ENCODE data around the gene SLC6A3. TPM values are rescaled to one million over a fixed set of nuclear protein-coding genes. Genes with fewer than 3 reads are reported as not detected.

SLC6A3 gene
- total and polyA plus RNA-seq, 9 of the 15 experiments (the other 6 are each of a cell fraction or from before 2014, with no cell fraction given): not detected

GRCh38 chr5:1443171-1443570 lies 2.1 kb downstream of the SLC6A3 start:
- DNase-seq (ENCODE audit: extremely low read depth in 1 of 4, low spot score in 3 of 4) (no peak), ATAC-seq (no peak), FAIRE-seq (no peak)
- no peak overlapping the region for H2AFZ ChIP-seq (ENCODE audit: low read depth, low read length)
- no peaks in the 10 kb centered on the region for H3K9me1 ChIP-seq (ENCODE audit: control insufficient read depth, insufficient read depth, low read length)
- ChIA-PET CTCF (ENCODE audit: low intra/inter-chr PET ratio) (no interaction called here), POLR2A (interaction anchor here (0.7 to 1.4 kb wide), 2 partner anchors 10 to 461 kb away, joined by 3 read pairs; no protein-coding TSS in a partner anchor)
- no peaks in the 10 kb centered on the region for H3K36me3 ChIP-seq (ENCODE audit: control insufficient read depth, insufficient read depth, low read length)
- BruUV-seq (replicated peaks): no TSS peak
- H3K9ac ChIP-seq (ENCODE audit: insufficient read depth in 1 of 2, low read depth in 2 of 2, low read length in 2 of 2): no peak overlapping the region
- no peak overlapping the region for H3K4me3 ChIP-seq
- H3K79me2 ChIP-seq (ENCODE audit: control insufficient read depth, insufficient read depth, low read length): no peaks in the 10 kb centered on the region
- peaks cover 0 to 18% of the 10 kb centered on the region in 2 experiments; a peak in 2 of 5 replicates for H3K4me1 ChIP-seq (replicated peaks in 1 of 2; ENCODE audit: control insufficient read depth in 2 of 2, insufficient read depth in 2 of 2, low read length in 2 of 2)
- in situ Hi-C loops (cut with MboI) (no loop called here), intact Hi-C loops (cut with micrococcal nuclease) (no loop called here)
- no peaks in the 10 kb centered on the region for H4K20me1 ChIP-seq (replicated peaks; ENCODE audit: control insufficient read depth, insufficient read depth, low read length)
- no peak overlapping the region for H3K4me2 ChIP-seq (ENCODE audit: insufficient read depth, low read length)
- H3K27ac ChIP-seq (ENCODE audit: extremely low read depth, low read depth, low read length): no peak overlapping the region
- 2% methylated on average over 9 of the region's 9 CpGs for WGBS (ENCODE audit: insufficient coverage, low coverage, missing lambda C conversion rate)
- H3K9me3 ChIP-seq (replicated peaks; ENCODE audit: control insufficient read depth, insufficient read depth, low read depth, low read length): no peaks in the 10 kb centered on the region
- H3K27me3 ChIP-seq (ENCODE audit: control insufficient read depth in 2 of 2, insufficient read depth in 2 of 2, low read length in 2 of 2): peaks cover 51 to 78% of the 10 kb centered on the region in 2 experiments; a peak in 4 of 5 replicates
- TF ChIP-seq CREB1 (IDR thresholded peaks at IDR 0.05) (no peak), CREB1 (CRISPR knock-in tag; IDR thresholded peaks at IDR 0.05) (no peak), TARDBP (IDR thresholded peaks at IDR 0.05) (no peak), FOXK1 (CRISPR knock-in tag; IDR thresholded peaks at IDR 0.05; ENCODE audit: borderline replicate concordance) (no peak), PHF8 (IDR thresholded peaks at IDR 0.05; ENCODE audit: borderline replicate concordance, low read length) (no peak), KLF1 (tag; IDR thresholded peaks at IDR 0.05) (no peak), POLR2AphosphoS2 (IDR thresholded peaks at IDR 0.05; ENCODE audit: low read length) (no peak), RCOR1 (IDR thresholded peaks at IDR 0.05; ENCODE audit: borderline replicate concordance in 1 of 2, low read depth in 2 of 2, low read length in 2 of 2) (no peak), PCBP1 (IDR thresholded peaks at IDR 0.05; ENCODE audit: low read depth, low read length, poor library complexity, severe bottlenecking) (no peak), DPF2 (IDR thresholded peaks at IDR 0.05) (no peak)
- TF ChIP-seq, protein P1, sequence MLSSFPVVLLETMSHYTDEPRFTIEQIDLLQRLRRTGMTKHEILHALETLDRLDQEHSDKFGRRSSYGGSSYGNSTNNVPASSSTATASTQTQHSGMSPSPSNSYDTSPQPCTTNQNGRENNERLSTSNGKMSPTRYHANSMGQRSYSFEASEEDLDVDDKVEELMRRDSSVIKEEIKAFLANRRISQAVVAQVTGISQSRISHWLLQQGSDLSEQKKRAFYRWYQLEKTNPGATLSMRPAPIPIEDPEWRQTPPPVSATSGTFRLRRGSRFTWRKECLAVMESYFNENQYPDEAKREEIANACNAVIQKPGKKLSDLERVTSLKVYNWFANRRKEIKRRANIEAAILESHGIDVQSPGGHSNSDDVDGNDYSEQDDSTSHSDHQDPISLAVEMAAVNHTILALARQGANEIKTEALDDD (IDR thresholded peaks at IDR 0.05): no peak
- TF ChIP-seq, protein P2, sequence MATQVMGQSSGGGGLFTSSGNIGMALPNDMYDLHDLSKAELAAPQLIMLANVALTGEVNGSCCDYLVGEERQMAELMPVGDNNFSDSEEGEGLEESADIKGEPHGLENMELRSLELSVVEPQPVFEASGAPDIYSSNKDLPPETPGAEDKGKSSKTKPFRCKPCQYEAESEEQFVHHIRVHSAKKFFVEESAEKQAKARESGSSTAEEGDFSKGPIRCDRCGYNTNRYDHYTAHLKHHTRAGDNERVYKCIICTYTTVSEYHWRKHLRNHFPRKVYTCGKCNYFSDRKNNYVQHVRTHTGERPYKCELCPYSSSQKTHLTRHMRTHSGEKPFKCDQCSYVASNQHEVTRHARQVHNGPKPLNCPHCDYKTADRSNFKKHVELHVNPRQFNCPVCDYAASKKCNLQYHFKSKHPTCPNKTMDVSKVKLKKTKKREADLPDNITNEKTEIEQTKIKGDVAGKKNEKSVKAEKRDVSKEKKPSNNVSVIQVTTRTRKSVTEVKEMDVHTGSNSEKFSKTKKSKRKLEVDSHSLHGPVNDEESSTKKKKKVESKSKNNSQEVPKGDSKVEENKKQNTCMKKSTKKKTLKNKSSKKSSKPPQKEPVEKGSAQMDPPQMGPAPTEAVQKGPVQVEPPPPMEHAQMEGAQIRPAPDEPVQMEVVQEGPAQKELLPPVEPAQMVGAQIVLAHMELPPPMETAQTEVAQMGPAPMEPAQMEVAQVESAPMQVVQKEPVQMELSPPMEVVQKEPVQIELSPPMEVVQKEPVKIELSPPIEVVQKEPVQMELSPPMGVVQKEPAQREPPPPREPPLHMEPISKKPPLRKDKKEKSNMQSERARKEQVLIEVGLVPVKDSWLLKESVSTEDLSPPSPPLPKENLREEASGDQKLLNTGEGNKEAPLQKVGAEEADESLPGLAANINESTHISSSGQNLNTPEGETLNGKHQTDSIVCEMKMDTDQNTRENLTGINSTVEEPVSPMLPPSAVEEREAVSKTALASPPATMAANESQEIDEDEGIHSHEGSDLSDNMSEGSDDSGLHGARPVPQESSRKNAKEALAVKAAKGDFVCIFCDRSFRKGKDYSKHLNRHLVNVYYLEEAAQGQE (IDR thresholded peaks at IDR 0.05; ENCODE audit: borderline replicate concordance): no peak
- TF ChIP-seq, protein P2 (CRISPR knock-in tag; IDR thresholded peaks at IDR 0.05; ENCODE audit: low read depth): no peak
- TF ChIP-seq, protein P3, sequence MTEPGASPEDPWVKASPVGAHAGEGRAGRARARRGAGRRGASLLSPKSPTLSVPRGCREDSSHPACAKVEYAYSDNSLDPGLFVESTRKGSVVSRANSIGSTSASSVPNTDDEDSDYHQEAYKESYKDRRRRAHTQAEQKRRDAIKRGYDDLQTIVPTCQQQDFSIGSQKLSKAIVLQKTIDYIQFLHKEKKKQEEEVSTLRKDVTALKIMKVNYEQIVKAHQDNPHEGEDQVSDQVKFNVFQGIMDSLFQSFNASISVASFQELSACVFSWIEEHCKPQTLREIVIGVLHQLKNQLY (CRISPR knock-in tag; conservative IDR thresholded peaks at IDR 0.05): no peak
